Measurements from ENCODE around the gene CEP170B.

The CEP170B gene

GRCh38 chr14:104898870-104899510 lies 33.9 kb downstream of the CEP170B start:
- H3K36me3 ChIP-seq (ENCODE audit: insufficient read depth, low read length): no peaks in the 10 kb centered on the region
- H3K27me3 ChIP-seq (ENCODE audit: insufficient read depth, low read length): peaks cover 4% of the 10 kb centered on the region; the same call in 1 of the 2 replicates
- TF ChIP-seq EZH2 (IDR thresholded peaks at IDR 0.05; ENCODE audit: borderline replicate concordance, low read length) (no peak), CTCF (IDR thresholded peaks at IDR 0.05; ENCODE audit: low read length) (no peak)
- no peak overlapping the region for H3K4me3 ChIP-seq (ENCODE audit: low read depth, low read length, poor library complexity, severe bottlenecking)
- H3K9ac ChIP-seq (ENCODE audit: low read length): no peak overlapping the region
- peaks cover 5% of the 10 kb centered on the region; the same call in 1 of the 2 replicates for H3K9me3 ChIP-seq (ENCODE audit: low read length)
- H3K4me2 ChIP-seq (ENCODE audit: low read length): no peak overlapping the region
- H3K4me1 ChIP-seq (ENCODE audit: insufficient read depth, low read length, severe bottlenecking): peaks cover 19% of the 10 kb centered on the region
- no peak overlapping the region for H3K27ac ChIP-seq (ENCODE audit: low read depth, low read length, poor library complexity, severe bottlenecking)
- H3F3A ChIP-seq (ENCODE audit: insufficient read depth, low read length): no peaks in the 10 kb centered on the region
- no peaks in the 10 kb centered on the region for H4K20me1 ChIP-seq (ENCODE audit: insufficient read depth, low read length)
- no peaks in the 10 kb centered on the region for H3K79me2 ChIP-seq (ENCODE audit: insufficient read depth, low read length)
- no peak overlapping the region for H2AFZ ChIP-seq (ENCODE audit: low read length)
- no peaks in the 10 kb centered on the region for H3K9me2 ChIP-seq (ENCODE audit: low read depth, low read length)

- H3K4me1 ChIP-seq (ENCODE audit: insufficient read depth, low read length, severe bottlenecking): peaks cover 18% of the 10 kb centered on the region
- no peaks in the 10 kb centered on the region for H3K36me3 ChIP-seq (ENCODE audit: insufficient read depth, low read length)
- H3K9me3 ChIP-seq (ENCODE audit: low read length): peaks cover 6% of the 10 kb centered on the region; the same call in 1 of the 2 replicates
- H3F3A ChIP-seq (ENCODE audit: insufficient read depth, low read length): no peaks in the 10 kb centered on the region
- H3K27ac ChIP-seq (ENCODE audit: low read depth, low read length, poor library complexity, severe bottlenecking): no peak overlapping the region
- no peak overlapping the region for H3K9ac ChIP-seq (ENCODE audit: low read length)
- TF ChIP-seq EZH2 (IDR thresholded peaks at IDR 0.05; ENCODE audit: borderline replicate concordance, low read length) (no peak), CTCF (IDR thresholded peaks at IDR 0.05; ENCODE audit: low read length) (no peak)
- no peaks in the 10 kb centered on the region for H4K20me1 ChIP-seq (ENCODE audit: insufficient read depth, low read length)
- no peaks in the 10 kb centered on the region for H3K9me2 ChIP-seq (ENCODE audit: low read depth, low read length)
- no peak overlapping the region for H3K4me3 ChIP-seq (ENCODE audit: low read depth, low read length, poor library complexity, severe bottlenecking)
- no peaks in the 10 kb centered on the region for H3K79me2 ChIP-seq (ENCODE audit: insufficient read depth, low read length)
- no peak overlapping the region for H3K4me2 ChIP-seq (ENCODE audit: low read length)
- no peak overlapping the region for H2AFZ ChIP-seq (ENCODE audit: low read length)
- peaks cover 7% of the 10 kb centered on the region; the same call in 1 of the 2 replicates for H3K27me3 ChIP-seq (ENCODE audit: insufficient read depth, low read length)
Measured at GRCh38 chr14:104899781-104900180, 34.7 kb downstream of the CEP170B start.

GRCh38 chr14:104900639-104901512 lies 35.8 kb downstream of the CEP170B start:
- H3K27me3 ChIP-seq (ENCODE audit: insufficient read depth, low read length): peaks cover 9% of the 10 kb centered on the region; the same call in 1 of the 2 replicates
- H4K20me1 ChIP-seq (ENCODE audit: insufficient read depth, low read length): no peaks in the 10 kb centered on the region
- no peaks in the 10 kb centered on the region for H3F3A ChIP-seq (ENCODE audit: insufficient read depth, low read length)
- no peak overlapping the region for H3K27ac ChIP-seq (ENCODE audit: low read depth, low read length, poor library complexity, severe bottlenecking)
- no peaks in the 10 kb centered on the region for H3K79me2 ChIP-seq (ENCODE audit: insufficient read depth, low read length)
- no peak overlapping the region for H3K4me2 ChIP-seq (ENCODE audit: low read length)
- no peak overlapping the region for H2AFZ ChIP-seq (ENCODE audit: low read length)
- H3K9me2 ChIP-seq (ENCODE audit: low read depth, low read length): no peaks in the 10 kb centered on the region
- TF ChIP-seq EZH2 (IDR thresholded peaks at IDR 0.05; ENCODE audit: borderline replicate concordance, low read length) (no peak), CTCF (IDR thresholded peaks at IDR 0.05; ENCODE audit: low read length) (no peak)
- H3K9me3 ChIP-seq (ENCODE audit: low read length): peaks cover 6% of the 10 kb centered on the region; the same call in 1 of the 2 replicates
- H3K9ac ChIP-seq (ENCODE audit: low read length): no peak overlapping the region
- peaks cover 7% of the 10 kb centered on the region for H3K4me1 ChIP-seq (ENCODE audit: insufficient read depth, low read length, severe bottlenecking)
- no peaks in the 10 kb centered on the region for H3K36me3 ChIP-seq (ENCODE audit: insufficient read depth, low read length)
- no peak overlapping the region for H3K4me3 ChIP-seq (ENCODE audit: low read depth, low read length, poor library complexity, severe bottlenecking)
